ENCODE data around the gene KLF6. TPM values are rescaled to one million over a fixed set of nuclear protein-coding genes. Genes with fewer than 3 reads are reported as not detected.

KLF6 gene
- total and polyA plus RNA-seq, 9 of the 15 experiments (the other 6 are each of a cell fraction or from before 2014, with no cell fraction given), result 3.2 to 23.9 (median 8.0) TPM

DNA sequence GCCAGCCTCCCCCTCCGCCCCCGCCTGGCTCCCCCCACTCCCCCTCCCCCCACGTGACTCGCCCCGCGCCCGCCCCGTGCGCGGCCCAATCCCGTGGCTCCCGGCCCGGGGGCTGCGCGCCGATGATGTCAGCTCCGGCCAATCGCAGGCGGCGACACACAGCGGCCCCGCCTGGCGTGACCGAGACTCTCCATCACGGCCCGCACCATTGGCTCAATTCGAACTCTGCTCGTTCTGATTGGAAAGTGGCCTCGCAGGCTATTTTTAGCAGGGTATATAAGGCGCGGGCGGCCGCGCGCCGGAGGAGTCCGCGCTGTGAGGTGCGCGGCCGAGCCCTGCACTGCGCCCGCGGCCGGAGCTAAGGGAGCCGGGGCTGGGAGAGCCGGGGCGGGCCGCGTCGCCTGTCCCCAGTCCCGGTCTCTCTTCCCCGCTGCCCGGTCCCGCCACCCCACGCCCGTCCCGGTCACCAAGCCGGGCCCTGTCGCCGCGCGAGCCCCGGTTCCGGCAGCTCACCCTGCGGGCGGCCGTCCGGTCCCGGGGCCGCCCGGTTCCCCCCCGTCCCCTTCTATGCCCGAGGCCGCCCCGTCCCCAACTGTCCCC lies 342 bp upstream of the KLF6 start (continued):
- TF ChIP-seq ELF1 (tag; IDR thresholded peaks at IDR 0.05) (0 out of 2 replicates have a peak, but pooled peaks have one; percentile 34), ETV1 (tag; conservative IDR thresholded peaks at IDR 0.05; ENCODE audit: low read depth) (no peak), ERF (CRISPR knock-in tag; IDR thresholded peaks at IDR 0.05) (0 out of 2 replicates have a peak, but pooled peaks have one; percentile 53), ID3 (CRISPR knock-in tag; IDR thresholded peaks at IDR 0.05) (no peak), ID3 (tag; IDR thresholded peaks at IDR 0.05) (peak; percentile 52), MYC (IDR thresholded peaks at IDR 0.05; ENCODE audit: low read depth, low read length) (peak; percentile 51; the same call in 1 of the 2 replicates), MYC (CRISPR knock-in tag; IDR thresholded peaks at IDR 0.05; ENCODE audit: borderline replicate concordance, low read depth) (no peak), MAFK (IDR thresholded peaks at IDR 0.05; ENCODE audit: low read length) (no peak), EZH2 (IDR thresholded peaks at IDR 0.05; ENCODE audit: borderline replicate concordance, low read depth, low read length) (no peak), BHLHE40 (IDR thresholded peaks at IDR 0.05; ENCODE audit: low read length) (peak; percentile 67; the same call in 1 of the 2 replicates), NFYB (IDR thresholded peaks at IDR 0.05; ENCODE audit: extremely low read depth, insufficient read length) (peak; percentile 91), DEAF1 (CRISPR knock-in tag; IDR thresholded peaks at IDR 0.05) (no peak), FOXM1 (IDR thresholded peaks at IDR 0.05; ENCODE audit: low read depth) (peak; percentile 82), FOXM1 (CRISPR knock-in tag; IDR thresholded peaks at IDR 0.05; ENCODE audit: low read depth) (no peak), EP400 (IDR thresholded peaks at IDR 0.05) (peak; percentile 75; the same call in 1 of the 2 replicates), SMAD4 (CRISPR knock-in tag; conservative IDR thresholded peaks at IDR 0.05) (peak; percentile 75), KDM5B (IDR thresholded peaks at IDR 0.05; ENCODE audit: insufficient replicate concordance, low read depth, low read length) (peak; percentile 91), BDP1 (IDR thresholded peaks at IDR 0.05; ENCODE audit: insufficient read depth, insufficient read length) (no peak), TBP (optimal IDR thresholded peaks at IDR 0.05; ENCODE audit: low read depth, low read length) (no peak), RBBP5 (IDR thresholded peaks at IDR 0.05; ENCODE audit: borderline replicate concordance, insufficient read depth, low read length, poor library complexity, severe bottlenecking) (no peak)
- TF ChIP-seq, protein P1, sequence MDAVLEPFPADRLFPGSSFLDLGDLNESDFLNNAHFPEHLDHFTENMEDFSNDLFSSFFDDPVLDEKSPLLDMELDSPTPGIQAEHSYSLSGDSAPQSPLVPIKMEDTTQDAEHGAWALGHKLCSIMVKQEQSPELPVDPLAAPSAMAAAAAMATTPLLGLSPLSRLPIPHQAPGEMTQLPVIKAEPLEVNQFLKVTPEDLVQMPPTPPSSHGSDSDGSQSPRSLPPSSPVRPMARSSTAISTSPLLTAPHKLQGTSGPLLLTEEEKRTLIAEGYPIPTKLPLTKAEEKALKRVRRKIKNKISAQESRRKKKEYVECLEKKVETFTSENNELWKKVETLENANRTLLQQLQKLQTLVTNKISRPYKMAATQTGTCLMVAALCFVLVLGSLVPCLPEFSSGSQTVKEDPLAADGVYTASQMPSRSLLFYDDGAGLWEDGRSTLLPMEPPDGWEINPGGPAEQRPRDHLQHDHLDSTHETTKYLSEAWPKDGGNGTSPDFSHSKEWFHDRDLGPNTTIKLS (IDR thresholded peaks at IDR 0.05; ENCODE audit: borderline replicate concordance, low read depth), result no peak
- TF ChIP-seq, protein P2, sequence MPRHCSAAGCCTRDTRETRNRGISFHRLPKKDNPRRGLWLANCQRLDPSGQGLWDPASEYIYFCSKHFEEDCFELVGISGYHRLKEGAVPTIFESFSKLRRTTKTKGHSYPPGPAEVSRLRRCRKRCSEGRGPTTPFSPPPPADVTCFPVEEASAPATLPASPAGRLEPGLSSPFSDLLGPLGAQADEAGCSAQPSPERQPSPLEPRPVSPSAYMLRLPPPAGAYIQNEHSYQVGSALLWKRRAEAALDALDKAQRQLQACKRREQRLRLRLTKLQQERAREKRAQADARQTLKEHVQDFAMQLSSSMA (CRISPR knock-in tag; IDR thresholded peaks at IDR 0.05), result no peak

All from K562 (cell line).